ENCODE results near the gene ELL3.
A peak's percentile ranks its signal among the peaks of the same experiment; 100 is the strongest.
"Not testable (repeated sequence)": the region's sequence is repeated elsewhere in the genome, so short reads cannot be mapped to it uniquely, and the experiment has no call there.

ELL3 gene

GRCh38 chr15:43824302-43825246 is 47.8 kb upstream of the ELL3 start, which contains the start of gene MFAP1:
Gene MFAP1 (minus strand): TSS chr15:43824690. CDS start chr15:43824569, 121 bp downstream.
- H3K4me3 ChIP-seq (ENCODE audit: low read length): peak within 1 kb of the TSS; percentile 91
- DNase-seq: peak; percentile 99
- H3K4me1 ChIP-seq (ENCODE audit: low read length): peaks cover 7% of the 10 kb centered on the region
- no peaks in the 10 kb centered on the region for H3K9me2 ChIP-seq (replicated peaks; ENCODE audit: insufficient read depth, low read length)
- H4K20me1 ChIP-seq (ENCODE audit: insufficient read depth, low read length): no peaks in the 10 kb centered on the region
- H3K9me3 ChIP-seq (replicated peaks; ENCODE audit: insufficient read depth, low read length): no peaks in the 10 kb centered on the region
- H3K79me2 ChIP-seq (ENCODE audit: low read length): peaks cover 74% of the 10 kb centered on the region
- peak within 1 kb of the TSS; percentile 77 for H3K27ac ChIP-seq (ENCODE audit: low read length)
- peak within 1 kb of the TSS; percentile 89 for H3K9ac ChIP-seq (ENCODE audit: low read length)
- peaks cover 4% of the 10 kb centered on the region; the same call in 1 of the 2 replicates for H3K36me3 ChIP-seq (replicated peaks; ENCODE audit: insufficient read depth, low read length)
- peak within 1 kb of the TSS; percentile 79 for H2AFZ ChIP-seq (ENCODE audit: low read length)
- TF ChIP-seq EZH2 (optimal IDR thresholded peaks at IDR 0.05; ENCODE audit: low read depth, low read length) (no peak), CTCF (IDR thresholded peaks at IDR 0.05; ENCODE audit: low read length) (no peak), EZH2phosphoT487 (IDR thresholded peaks at IDR 0.05; ENCODE audit: low read length) (no peak)
- H3K4me2 ChIP-seq (ENCODE audit: low read depth, low read length): peak within 1 kb of the TSS; percentile 56
- H3F3A ChIP-seq (ENCODE audit: insufficient read depth, low read length): peaks cover 6% of the 10 kb centered on the region; the same call in 1 of the 2 replicates
- H3K27me3 ChIP-seq (replicated peaks; ENCODE audit: insufficient read depth, low read length): no peaks in the 10 kb centered on the region

GRCh38 chr15:43821505-43821904 is 44.7 kb upstream of the ELL3 start:
- no peak overlapping the region for H3K27ac ChIP-seq (ENCODE audit: low read length)
- no peaks in the 10 kb centered on the region for H3K36me3 ChIP-seq (replicated peaks; ENCODE audit: insufficient read depth, low read length)
- H3K9ac ChIP-seq (ENCODE audit: low read length): no peak overlapping the region
- H3K4me2 ChIP-seq (ENCODE audit: low read depth, low read length): no peak overlapping the region
- DNase-seq: no peak
- H2AFZ ChIP-seq (ENCODE audit: low read length): no peak overlapping the region
- no peaks in the 10 kb centered on the region for H3K9me2 ChIP-seq (replicated peaks; ENCODE audit: insufficient read depth, low read length)
- no peaks in the 10 kb centered on the region for H3K27me3 ChIP-seq (replicated peaks; ENCODE audit: insufficient read depth, low read length)
- TF ChIP-seq CTCF (IDR thresholded peaks at IDR 0.05; ENCODE audit: low read length) (no peak), EZH2phosphoT487 (IDR thresholded peaks at IDR 0.05; ENCODE audit: low read length) (no peak), EZH2 (optimal IDR thresholded peaks at IDR 0.05; ENCODE audit: low read depth, low read length) (no peak)
- no peaks in the 10 kb centered on the region; the same call in 1 of the 2 replicates for H4K20me1 ChIP-seq (ENCODE audit: insufficient read depth, low read length)
- H3K4me1 ChIP-seq (ENCODE audit: low read length): peaks cover 7% of the 10 kb centered on the region
- no peak overlapping the region for H3K4me3 ChIP-seq (ENCODE audit: low read length)
- no peaks in the 10 kb centered on the region for H3K9me3 ChIP-seq (replicated peaks; ENCODE audit: insufficient read depth, low read length)
- H3K79me2 ChIP-seq (ENCODE audit: low read length): peaks cover 67% of the 10 kb centered on the region
- no peaks in the 10 kb centered on the region; the same call in 1 of the 2 replicates for H3F3A ChIP-seq (ENCODE audit: insufficient read depth, low read length)

- H3K9me3 ChIP-seq (replicated peaks; ENCODE audit: insufficient read depth, low read length); H2AFZ ChIP-seq (ENCODE audit: low read length); H3K36me3 ChIP-seq (replicated peaks; ENCODE audit: insufficient read depth, low read length); H3F3A ChIP-seq (ENCODE audit: insufficient read depth, low read length); H3K9ac ChIP-seq (ENCODE audit: low read length); H3K4me3 ChIP-seq (ENCODE audit: low read length); H3K4me2 ChIP-seq (ENCODE audit: low read depth, low read length); DNase-seq; H3K27me3 ChIP-seq (replicated peaks; ENCODE audit: insufficient read depth, low read length); H3K27ac ChIP-seq (ENCODE audit: low read length); H3K9me2 ChIP-seq (replicated peaks; ENCODE audit: insufficient read depth, low read length); H4K20me1 ChIP-seq (ENCODE audit: insufficient read depth, low read length); H3K4me1 ChIP-seq (ENCODE audit: low read length): not testable (repeated sequence)
- H3K79me2 ChIP-seq (ENCODE audit: low read length): peaks cover 28% of the 10 kb centered on the region
Observed at GRCh38 chr15:43815064-43815463, 38.3 kb upstream of the ELL3 start.

All from MM.1S (cell line).